ENCODE data around the gene NAA80.

The NAA80 gene

GRCh38 chr3:50298836-50299637 is at the start of gene NAA80, which contains the start of gene HYAL3:
Gene NAA80, minus strand, starts transcription at chr3:50299405. Its CDS starts 1,942 bp downstream, at chr3:50297463.
Gene HYAL3, minus strand, starts transcription at chr3:50299405. Its CDS starts 3,803 bp downstream, at chr3:50295602.
- in situ Hi-C loops (cut with MboI; ENCODE audit: low pct_unique_long_range_greater_than_20kb, low sequenced_read_pairs, unreplicated experiment), result no loop called here
- peak; percentile 39 for TF ChIP-seq CTCF (IDR thresholded peaks at IDR 0.05; ENCODE audit: extremely low read depth, insufficient read depth, missing control alignments)
- DNase-seq (ENCODE audit: low spot score), result peak; percentile 99

GRCh38 chr3:50347187-50347813 is 48.1 kb upstream of the NAA80 start:
- in situ Hi-C loops (cut with MboI; ENCODE audit: low pct_unique_long_range_greater_than_20kb, low sequenced_read_pairs, unreplicated experiment), result loop anchor here (10.0 kb wide), 1 partner anchor 208 kb away; no protein-coding TSS in a partner anchor
- TF ChIP-seq CTCF (IDR thresholded peaks at IDR 0.05; ENCODE audit: extremely low read depth, insufficient read depth, missing control alignments), result peak; percentile 59
- DNase-seq (ENCODE audit: low spot score), result peak; percentile 75

- in situ Hi-C loops (cut with MboI; ENCODE audit: low pct_unique_long_range_greater_than_20kb, low sequenced_read_pairs, unreplicated experiment), result loop anchor here (10.0 kb wide), 1 partner anchor 209 kb away; no protein-coding TSS in a partner anchor
These were observed 46.5 kb upstream of the NAA80 start, which contains the start of gene ZMYND10 for GRCh38 chr3:50345586-50346234. Gene ZMYND10, minus strand, starts transcription at chr3:50345732. Its CDS starts 153 bp downstream, at chr3:50345579.

GRCh38 chr3:50345008-50345407 is 45.8 kb upstream of the NAA80 start:
- in situ Hi-C loops (cut with MboI; ENCODE audit: low pct_unique_long_range_greater_than_20kb, low sequenced_read_pairs, unreplicated experiment), result loop anchor here (10.0 kb wide), 1 partner anchor 210 kb away; no protein-coding TSS in a partner anchor
- no peak for DNase-seq (ENCODE audit: low spot score)
- no peak for TF ChIP-seq CTCF (IDR thresholded peaks at IDR 0.05; ENCODE audit: extremely low read depth, insufficient read depth, missing control alignments)

More at GRCh38 chr3:50345586-50346234, 46.5 kb upstream of the NAA80 start, which contains the start of gene ZMYND10:
- peak; percentile 87 for DNase-seq (ENCODE audit: low spot score)
- TF ChIP-seq CTCF (IDR thresholded peaks at IDR 0.05; ENCODE audit: extremely low read depth, insufficient read depth, missing control alignments), result no peak

- no peak for TF ChIP-seq CTCF (IDR thresholded peaks at IDR 0.05; ENCODE audit: extremely low read depth, insufficient read depth, missing control alignments)
- in situ Hi-C loops (cut with MboI; ENCODE audit: low pct_unique_long_range_greater_than_20kb, low sequenced_read_pairs, unreplicated experiment), result loop anchor here (10.0 kb wide), 1 partner anchor 212 kb away; no protein-coding TSS in a partner anchor
- no peak for DNase-seq (ENCODE audit: low spot score)
These were observed 43.8 kb upstream of the NAA80 start for GRCh38 chr3:50342813-50343633.
